ENCODE data around the gene MT1F.
"Not testable (repeated sequence)": the region's sequence is repeated elsewhere in the genome, so short reads cannot be mapped to it uniquely, and the experiment has no call there.

MT1F gene

DNA sequence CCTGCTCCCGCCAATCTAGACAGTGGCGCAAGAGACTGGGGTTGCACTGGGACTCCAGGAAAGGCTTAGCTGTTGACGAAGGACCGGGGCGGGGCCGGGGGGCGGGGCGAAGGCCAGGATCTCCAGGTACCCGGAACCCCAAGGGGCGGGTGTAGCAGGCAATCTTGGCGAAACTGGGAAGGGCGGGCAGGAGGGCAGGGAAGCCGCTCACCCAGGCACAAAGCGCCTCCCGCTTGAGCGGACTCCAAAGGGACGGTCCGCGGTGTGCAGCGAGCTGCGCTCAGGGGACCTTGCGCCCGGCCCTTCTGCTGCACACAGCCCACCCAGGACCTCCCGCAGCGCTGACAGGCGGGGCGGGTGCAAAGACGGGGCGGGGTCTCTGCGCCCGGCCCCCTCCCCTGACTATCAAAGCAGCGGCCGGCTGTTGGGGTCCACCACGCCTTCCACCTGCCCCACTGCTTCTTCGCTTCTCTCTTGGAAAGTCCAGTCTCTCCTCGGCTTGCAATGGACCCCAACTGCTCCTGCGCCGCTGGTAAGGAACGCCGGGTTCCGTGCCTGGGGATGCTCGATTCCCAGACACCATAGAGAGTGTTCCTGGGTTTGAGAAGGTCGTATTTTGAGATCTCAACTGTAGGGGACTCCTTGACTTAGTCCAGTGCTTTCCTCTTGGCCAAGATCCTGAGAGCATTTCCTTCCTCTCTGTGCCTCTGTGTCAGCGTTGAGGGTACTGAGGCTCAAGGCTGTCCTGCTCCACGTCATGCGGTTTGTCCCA lies at the start of gene MT1F:
Gene MT1F, plus strand, starts transcription at position 405 of the 772 bp plus-strand sequence. Its CDS starts 100 bp downstream, at position 505.
- peak; percentile 89 for DNase-seq

DNA sequence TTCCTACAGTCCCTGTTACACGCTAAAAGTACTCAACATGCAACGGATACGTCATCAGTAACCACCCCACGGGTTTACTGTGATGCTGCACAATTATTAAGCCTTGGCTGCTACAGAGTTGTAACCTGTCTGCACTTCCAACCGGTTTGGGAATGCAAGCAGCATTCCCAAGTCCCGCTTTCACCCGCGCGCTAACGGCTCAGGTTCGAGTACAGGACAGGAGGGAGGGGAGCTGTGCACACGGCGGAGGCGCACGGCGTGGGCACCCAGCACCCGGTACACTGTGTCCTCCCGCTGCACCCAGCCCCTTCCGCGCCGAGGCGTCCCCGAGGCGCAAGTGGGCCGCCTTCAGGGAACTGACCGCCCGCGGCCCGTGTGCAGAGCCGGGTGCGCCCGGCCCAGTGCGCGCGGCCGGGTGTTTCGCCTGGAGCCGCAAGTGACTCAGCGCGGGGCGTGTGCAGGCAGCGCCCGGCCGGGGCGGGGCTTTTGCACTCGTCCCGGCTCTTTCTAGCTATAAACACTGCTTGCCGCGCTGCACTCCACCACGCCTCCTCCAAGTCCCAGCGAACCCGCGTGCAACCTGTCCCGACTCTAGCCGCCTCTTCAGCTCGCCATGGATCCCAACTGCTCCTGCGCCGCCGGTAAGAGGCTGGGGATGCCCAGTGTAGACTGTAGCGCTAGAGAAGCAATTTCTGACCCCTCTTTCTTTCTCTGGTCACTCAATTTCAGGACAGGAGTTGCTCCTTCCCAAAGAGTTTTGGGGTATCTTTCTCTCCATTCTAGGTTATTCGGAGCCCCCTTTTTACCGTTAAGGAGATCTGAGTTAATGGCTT lies 49.5 kb upstream of the MT1F start, which contains the start of gene MT2A:
Gene MT2A, plus strand, starts transcription at position 542 of the 833 bp plus-strand sequence. Its CDS starts 72 bp downstream, at position 614.
- peak; percentile 96 for DNase-seq

DNA sequence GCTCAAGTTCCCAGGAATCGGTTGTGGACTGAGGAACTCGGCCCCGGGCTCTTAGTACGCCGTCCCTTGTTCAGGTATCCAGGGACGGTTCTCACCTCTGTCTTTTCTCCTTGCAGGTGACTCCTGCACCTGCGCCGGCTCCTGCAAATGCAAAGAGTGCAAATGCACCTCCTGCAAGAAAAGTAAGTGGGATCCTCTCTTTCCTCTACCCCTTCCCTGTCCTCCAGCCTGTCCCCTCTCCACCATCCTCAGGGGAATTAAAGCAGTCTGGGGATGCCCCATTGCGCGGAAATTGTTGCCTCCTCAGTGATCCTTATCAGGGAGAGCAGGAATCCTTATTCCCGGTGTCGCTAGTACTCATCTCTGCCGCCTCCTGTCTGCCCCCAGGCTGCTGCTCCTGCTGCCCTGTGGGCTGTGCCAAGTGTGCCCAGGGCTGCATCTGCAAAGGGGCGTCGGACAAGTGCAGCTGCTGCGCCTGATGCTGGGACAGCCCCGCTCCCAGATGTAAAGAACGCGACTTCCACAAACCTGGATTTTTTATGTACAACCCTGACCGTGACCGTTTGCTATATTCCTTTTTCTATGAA lies 48.8 kb upstream of the MT1F start:
- DNase-seq = no peak

DNA sequence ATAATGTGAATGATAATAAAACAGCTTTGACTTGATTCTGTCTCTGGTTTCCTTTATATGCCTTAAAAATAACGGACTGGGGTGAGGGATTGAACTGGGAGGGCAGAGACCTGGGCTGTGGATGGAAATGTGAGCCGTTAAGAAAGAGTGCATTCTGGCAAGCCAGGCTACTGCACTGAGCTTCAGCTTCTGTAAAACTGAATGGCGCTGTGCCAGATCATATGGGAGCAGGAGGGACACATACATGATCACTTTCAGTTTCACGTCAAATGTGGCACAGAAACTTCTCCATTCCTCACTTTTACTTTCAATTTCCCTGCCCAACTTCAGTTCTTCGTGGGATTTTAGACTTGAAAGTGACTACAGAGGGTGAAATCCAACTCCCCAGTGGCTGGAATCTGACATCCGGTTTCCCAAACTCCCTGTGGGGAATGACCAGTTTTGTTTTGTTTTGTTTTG lies 48.3 kb upstream of the MT1F start:
- DNase-seq = peak; percentile 97

DNA sequence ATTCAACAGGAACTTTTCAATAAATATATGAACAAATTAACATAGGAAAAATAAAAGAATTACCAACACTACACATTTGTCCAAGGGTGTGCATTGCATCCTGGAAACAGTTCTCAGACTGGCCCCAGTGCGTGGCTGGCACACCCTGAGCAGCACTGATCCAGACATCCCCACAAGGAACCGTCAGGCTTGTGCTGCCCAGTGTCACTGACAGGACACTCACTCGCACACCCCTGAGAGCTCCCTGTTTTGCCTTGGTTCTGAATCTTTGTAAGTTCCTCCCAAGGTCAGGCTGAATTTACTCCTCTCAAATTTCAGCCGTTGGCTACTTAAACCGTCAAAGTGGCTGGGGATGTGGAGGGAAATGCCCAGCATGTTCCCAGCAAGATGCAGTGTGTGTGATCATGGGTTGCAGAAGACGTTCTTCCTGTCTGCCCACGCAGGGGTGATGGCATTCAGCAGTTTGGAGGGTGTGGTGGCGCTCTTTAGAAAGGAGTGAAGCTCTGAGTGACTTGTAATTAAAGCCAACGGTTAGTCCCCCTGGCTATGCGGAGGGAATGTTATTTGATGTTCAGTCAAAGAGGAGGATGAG lies 47.6 kb upstream of the MT1F start:
- peak; percentile 43 for DNase-seq

DNA sequence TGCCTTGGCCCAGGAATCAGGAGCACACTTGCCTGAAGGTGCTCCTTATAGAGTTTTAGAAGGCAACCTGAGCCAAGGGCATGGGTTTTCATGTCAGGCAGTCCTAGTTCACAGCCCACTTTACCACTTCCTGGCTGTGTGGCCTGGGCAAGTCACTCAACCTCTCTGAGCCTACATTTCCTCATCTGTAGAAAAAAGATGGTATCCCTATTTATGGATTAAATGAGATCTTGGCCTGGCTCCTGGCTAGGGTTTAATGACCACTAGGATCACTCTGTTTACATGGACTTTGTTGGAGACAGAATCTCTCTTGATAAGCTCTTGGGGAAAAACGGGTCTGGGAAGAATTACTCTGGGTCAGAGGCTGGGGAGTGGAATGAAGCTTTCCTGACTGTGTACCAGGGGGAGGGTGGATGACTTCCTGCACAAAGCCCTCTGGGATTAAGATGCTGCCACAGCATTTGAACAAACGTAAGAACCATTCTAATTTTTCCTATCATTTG lies 47.1 kb upstream of the MT1F start:
- no peak for DNase-seq

DNA sequence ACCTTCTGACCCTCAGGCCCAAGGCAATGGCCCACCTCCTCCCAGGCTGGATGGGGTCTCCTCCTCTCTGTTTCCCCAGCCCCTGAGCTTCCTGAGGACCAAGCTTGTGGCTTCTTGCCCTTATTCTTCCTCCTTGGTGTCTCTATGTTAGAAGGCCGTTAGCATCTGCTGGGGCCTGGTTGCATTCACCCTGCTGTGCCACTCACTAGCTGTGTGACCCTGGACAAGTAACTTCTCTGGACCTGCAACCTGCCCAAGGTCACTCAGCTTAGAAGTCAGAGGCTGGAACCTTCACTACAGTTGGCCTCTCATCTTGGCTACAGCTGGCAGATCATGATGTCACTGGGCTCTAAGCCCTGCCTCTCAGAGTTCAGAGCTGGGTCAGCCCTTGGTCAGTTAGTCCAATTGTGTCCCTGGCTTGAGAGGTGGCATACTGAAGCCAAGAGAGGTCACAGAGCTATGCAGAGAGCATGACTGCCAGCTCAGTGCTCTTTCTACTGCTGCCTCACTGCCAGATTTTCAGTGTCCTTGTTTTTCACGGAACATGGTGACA lies 46.4 kb upstream of the MT1F start:
- no peak for DNase-seq

DNA sequence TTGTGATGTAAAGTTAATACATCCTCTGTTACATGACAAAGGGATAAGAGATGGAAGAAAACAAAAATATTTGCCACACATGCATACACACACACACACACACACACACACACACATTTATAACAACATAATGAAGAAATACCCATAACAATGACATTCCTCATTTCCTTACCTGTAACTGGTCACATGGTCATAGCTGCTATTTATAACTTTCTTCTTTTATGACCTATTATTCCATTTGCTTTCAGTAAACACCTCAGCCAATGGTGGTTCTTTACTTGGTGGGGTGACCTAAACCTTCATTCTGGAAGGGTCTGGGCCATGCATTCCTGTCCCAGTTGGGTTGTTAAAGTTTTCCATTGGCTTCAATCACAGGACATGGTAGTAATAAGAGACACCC lies 44.1 kb upstream of the MT1F start:
- DNase-seq = no peak

DNA sequence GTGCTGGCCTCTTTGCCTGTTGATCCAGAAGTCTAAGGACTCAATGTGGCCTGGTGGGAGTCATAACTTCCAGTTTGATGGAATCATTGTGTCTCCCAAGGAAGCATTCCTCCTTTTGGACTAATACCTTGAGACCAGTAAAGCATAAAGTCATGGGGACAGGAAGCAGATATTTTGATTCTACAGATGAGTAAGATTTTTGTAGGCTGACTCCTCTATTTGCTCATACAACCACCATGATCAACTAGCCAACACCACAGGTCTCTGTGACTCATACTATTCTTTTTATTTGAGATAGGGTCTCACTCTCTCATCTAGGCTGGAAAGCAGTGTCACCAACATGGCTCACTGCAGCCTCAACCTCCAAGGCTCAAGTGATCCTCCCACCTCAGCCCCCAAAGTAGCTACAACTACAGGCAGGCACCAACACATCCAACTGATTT lies 43.2 kb upstream of the MT1F start:
- no peak for DNase-seq

DNA sequence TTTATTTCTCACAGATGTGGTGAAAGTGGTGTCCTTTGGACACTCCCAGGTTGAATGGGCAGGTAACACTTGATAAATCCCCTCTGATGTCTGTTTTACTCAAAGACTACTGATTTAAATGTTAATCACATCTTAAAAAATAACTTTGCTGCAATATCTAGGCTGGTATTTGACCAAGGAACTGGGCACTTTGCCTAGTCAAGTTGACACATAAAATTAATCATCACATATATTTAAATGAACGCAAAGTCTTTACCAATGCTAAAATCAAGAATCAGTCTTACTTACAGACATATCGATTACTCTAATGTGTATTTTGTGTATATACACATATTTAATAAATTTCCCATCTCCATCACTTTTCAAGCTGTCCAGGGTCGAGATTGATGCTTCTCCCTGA lies 42.4 kb upstream of the MT1F start:
- DNase-seq = no peak

DNA sequence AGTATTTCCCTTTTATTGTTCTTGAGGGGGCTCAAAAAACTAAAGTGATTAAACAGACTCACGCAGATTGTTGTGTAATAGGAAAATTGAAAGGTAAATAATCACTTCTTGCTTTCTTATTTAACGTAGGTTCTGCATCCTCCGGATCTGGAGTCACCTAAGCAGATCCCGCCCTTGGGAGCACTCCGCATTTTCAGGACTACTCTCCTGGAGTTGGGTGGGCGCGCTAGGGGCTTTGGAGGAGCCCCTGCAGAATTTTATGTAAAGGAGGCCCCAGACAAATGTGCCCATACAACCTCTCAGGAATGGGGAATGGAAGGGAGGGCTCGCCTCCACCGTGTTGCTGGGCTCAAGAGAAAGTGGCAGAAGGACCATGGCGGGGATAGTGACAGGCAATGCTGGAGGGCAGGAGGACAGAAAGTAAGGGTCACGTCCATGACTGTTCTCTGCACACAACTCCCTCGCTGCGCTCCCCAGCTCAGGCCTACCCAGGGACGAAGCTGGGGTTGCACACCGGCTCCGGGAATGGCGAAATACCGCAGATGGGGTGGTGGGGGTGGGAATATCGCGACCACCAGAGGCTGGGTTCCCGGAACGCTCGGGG lies 41.0 kb upstream of the MT1F start:
- DNase-seq = no peak

DNA sequence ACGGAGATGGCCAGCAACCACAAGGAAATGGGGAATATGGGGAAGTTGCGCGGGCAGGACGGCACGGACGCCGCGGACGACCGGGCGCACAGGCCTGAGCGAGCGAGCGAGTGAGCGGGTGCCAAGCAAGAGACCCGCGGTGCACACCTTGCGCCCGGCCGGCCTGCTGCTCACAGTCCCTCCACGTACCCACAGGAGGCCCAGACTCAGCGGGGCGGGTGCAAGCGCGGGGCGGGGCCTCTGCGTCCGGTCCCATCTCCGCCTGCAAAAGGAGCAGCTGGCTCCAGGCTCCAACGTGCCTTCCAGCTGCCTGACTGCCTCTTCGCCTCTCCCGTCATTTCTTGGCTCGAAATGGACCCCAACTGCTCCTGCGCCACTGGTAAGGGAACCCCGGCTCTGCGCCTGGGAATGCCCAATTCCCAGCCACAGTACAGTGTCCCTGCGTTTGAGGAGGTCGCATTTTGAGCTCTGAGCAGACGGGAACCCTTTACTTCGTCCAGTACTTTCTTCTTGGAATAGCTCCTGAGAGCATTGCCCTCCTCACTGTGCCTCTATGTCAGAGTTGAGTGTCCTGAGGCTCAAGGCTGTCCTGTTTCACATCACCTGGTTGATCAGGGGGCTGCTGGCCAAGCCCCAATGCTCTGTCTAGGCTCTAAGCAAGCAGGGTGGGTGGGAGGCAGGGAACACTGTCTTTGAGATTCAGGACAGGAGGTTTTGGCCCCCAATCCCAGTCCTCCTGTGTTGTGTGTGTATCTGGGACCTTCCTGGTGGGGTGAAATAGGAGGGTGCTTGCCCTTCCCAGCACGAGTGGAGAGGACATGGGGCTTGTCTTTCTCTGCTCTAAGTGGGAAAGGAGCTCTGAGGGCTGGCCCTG lies 40.3 kb upstream of the MT1F start:
- peak; percentile 26 for DNase-seq

DNA sequence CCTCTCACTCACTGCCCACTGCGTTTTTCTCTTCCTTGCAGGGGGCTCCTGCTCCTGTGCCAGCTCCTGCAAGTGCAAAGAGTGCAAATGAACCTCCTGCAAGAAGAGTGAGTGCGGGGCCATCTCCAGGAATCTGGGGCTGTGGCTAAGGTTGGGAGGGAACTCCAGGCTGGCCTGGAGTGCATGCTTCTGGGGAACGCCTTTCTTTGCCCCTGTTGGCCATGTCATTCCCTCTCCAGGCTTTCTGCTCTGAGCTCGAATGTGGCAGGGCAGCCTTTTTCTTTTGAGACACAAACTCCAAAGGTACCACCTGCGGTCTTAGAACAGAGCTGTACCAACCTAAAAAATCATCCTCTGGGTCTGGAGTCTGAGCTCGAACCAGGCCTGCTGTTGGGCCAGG lies 39.6 kb upstream of the MT1F start:
- DNase-seq = no peak

DNA sequence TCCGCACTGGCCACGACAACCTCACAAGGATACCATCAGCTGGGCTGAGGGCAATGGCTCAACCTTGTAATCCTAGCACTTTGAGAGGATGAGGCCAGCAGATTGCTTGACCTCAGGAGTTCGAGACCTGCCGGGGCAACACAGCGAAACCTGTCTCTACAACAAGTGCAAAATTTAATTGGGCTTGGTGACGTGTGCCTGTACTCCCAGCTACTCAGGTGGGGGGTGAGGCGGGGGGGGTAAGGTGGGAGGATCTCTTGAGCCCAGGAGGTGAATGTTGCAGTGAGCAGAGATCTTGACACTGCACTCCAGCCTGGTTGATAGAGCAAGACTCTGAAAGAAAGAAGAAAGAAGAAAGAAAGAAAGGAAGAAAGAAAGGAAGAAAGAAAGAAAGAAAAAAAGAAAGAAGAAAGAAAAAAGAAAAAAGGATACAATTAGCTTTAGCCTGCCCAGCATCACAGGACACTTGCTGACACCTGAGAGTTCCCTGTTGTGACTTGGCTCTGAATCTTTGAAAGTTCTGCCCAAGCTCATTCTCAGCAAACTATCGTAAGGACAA lies 37.3 kb upstream of the MT1F start:
- DNase-seq = no peak

DNA sequence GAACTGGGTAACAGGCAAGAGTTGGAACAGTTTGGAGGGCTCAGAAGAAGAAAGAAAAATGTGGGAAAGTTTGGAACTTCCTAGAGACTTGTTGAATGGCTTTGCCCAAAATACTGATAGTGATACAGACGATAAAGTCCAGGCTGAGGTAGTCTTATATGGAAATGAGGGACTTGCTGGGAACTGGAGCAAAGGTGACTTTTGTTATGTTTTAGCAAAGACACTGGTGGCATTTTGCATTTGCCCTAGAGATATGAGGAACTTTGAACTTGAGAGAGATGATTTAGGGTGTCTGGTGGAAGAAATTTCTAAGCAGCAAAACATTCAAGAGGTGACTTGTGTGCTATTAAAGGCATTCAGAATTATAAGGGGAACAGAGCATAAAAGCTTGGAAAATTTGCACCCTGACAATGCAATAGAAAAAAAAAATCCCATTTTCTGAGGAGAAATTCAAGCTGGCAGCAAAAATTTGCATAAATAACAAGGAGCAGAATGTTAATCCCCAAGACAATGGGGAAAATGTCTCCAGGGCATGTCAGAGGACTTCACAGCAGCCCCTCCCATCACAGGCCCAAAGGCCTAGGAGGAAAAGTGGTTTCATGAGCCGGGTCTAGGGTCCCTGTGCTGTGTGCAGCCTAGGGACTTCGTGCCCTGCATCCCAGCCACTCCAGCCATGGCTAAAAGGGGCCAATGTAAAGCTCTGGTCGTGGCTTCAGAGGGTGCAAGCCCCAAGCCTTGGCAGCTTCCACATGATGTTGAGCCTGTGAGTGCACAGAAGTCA lies 35.9 kb upstream of the MT1F start:
- not testable (repeated sequence) for DNase-seq

DNA sequence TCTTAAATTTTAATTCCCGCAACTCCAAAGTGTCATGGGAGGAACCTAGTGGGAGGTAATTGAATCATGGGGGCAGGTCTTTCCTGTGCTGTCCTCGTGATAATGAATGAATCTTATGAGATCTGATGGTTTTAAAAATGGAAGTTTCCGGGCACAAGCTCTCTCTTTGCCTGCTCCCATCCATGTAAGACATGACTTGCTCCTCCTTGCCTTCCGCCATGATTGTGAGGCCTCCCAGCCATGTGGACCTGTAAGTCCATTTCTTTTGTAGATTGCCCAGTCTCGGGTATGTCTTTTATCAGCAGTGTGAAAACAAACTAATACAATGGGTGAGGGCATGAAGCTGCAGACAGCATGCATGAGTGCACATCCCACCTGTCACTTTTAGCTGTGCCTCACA lies 34.6 kb upstream of the MT1F start:
- not testable (repeated sequence) for DNase-seq

DNA sequence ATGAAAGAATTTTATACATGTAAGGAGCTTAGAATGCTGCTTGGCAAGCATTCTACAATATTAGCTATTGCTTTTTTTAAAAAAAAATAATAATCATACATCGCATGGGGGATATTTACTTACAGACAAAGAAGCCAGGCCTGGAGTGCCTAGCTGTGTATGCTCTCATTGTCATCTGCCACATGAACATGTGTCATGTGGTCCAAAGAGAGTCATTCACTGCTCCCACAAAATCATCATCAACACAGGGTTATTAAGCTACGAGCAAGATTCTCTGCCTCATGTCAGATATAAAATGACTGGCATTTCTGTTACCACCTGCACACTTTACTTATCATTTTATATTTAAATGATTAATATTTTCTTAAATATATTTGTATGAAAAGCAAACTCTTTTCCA lies 34.1 kb upstream of the MT1F start:
- no peak for DNase-seq

DNA sequence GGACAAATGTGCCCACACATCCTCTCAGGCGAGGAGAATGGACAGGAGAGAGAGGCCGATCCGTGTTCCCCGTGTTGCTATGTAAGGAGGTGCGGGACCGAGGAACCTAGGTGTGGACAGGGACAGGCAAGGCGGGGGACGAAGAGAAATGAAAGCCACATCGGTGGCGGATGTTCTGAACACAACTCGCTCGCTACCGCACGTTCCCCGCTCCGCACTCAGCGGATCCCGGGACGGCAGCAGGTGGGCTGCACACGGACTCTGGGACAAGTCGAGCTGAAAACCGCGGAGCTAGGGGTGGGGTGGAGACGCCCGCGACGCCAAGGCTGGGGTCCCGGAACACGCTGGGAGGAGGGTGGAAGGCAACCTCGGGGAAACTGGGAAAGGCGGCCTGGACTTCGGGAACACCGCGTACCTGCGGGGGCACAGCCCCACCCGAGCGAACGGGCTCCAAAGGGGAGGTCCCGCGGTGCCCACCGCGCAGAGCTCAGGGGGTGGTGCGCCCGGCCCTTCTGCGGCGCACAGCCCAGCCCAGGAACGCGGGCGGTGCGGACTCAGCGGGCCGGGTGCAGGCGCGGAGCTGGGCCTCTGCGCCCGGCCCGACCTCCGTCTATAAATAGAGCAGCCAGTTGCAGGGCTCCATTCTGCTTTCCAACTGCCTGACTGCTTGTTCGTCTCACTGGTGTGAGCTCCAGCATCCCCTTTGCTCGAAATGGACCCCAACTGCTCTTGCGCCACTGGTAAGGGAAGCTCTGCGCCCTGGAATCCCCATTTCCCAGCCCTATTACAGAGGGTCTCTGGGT lies 32.4 kb upstream of the MT1F start, which contains the start of gene MT1E:
Gene MT1E, plus strand, starts transcription at position 642 of the 803 bp plus-strand sequence. Its CDS starts 71 bp downstream, at position 713.
- peak; percentile 85 for DNase-seq

Data from MV-4-11 (cell line).